ENCODE data around the gene GJB2. TPM values are rescaled to one million over a fixed set of nuclear protein-coding genes. Genes with fewer than 3 reads are reported as not detected.

GJB2 gene
- total RNA-seq, 2 donors from 2014 or later, result 1.5 to 3.8 TPM

GRCh38 chr13:20144141-20144850 is 48.4 kb downstream of the GJB2 start:
- H3K9me3 ChIP-seq, result no peaks in the 10 kb centered on the region
- no peak overlapping the region for H3K4me3 ChIP-seq
- H3K27me3 ChIP-seq (replicated peaks; ENCODE audit: insufficient read depth), result peaks cover 11% of the 10 kb centered on the region
- H3K36me3 ChIP-seq, result no peaks in the 10 kb centered on the region
- intact Hi-C loops (cut with DNase I), result no loop called here
- H3K27ac ChIP-seq, result no peak overlapping the region
- 82% methylated on average over 12 of the region's 12 CpGs for WGBS
- no peaks in the 10 kb centered on the region for H3K4me1 ChIP-seq (replicated peaks)
- TF ChIP-seq, protein P1, sequence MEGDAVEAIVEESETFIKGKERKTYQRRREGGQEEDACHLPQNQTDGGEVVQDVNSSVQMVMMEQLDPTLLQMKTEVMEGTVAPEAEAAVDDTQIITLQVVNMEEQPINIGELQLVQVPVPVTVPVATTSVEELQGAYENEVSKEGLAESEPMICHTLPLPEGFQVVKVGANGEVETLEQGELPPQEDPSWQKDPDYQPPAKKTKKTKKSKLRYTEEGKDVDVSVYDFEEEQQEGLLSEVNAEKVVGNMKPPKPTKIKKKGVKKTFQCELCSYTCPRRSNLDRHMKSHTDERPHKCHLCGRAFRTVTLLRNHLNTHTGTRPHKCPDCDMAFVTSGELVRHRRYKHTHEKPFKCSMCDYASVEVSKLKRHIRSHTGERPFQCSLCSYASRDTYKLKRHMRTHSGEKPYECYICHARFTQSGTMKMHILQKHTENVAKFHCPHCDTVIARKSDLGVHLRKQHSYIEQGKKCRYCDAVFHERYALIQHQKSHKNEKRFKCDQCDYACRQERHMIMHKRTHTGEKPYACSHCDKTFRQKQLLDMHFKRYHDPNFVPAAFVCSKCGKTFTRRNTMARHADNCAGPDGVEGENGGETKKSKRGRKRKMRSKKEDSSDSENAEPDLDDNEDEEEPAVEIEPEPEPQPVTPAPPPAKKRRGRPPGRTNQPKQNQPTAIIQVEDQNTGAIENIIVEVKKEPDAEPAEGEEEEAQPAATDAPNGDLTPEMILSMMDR (IDR thresholded peaks at IDR 0.05), result no peak
- TF ChIP-seq POLR2A (IDR thresholded peaks at IDR 0.05), result no peak
- no peak for TF ChIP-seq POLR2AphosphoS5 (IDR thresholded peaks at IDR 0.05)
- no peak for DNase-seq (ENCODE audit: low spot score)

DNA sequence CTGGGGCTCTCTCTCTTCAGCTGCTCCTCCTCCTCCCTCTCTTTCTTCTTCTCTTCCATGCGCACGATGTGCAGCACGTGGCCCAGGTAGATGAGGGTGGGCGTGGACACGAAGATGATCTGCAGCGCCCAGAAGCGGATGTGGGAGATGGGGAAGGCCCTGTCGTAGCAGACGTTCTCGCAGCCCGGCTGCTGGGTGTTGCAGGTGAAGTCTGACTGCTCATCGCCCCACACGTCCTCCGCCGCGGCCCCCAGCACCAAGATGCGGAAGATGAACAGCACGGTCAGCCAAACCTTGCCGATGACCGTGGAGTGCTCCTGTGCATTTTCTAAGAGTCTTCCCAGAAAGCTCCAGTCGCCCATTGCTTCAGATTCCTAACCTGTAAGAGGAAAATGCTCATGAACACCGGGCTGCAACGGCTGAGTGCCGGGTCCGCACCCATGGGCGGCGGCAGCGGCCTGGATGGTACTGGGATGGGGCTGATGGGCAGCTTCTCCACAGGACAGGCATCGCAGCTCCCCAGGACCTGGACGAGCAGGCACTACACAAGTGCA is 49.7 kb downstream of the GJB2 start:
- Histone ChIP-seq H3K4me3 (no peak overlapping the region), H3K27ac (no peak overlapping the region), H3K27me3 (replicated peaks; ENCODE audit: insufficient read depth) (peaks cover 11% of the 10 kb centered on the region), H3K9me3 (no peaks in the 10 kb centered on the region), H3K36me3 (no peaks in the 10 kb centered on the region), H3K4me1 (replicated peaks) (no peaks in the 10 kb centered on the region)
- DNase-seq (ENCODE audit: low spot score), result no peak
- 80% methylated on average over 30 of the region's 30 CpGs for WGBS
- intact Hi-C loops (cut with DNase I), result no loop called here
- TF ChIP-seq POLR2AphosphoS5 (IDR thresholded peaks at IDR 0.05) (no peak), POLR2A (IDR thresholded peaks at IDR 0.05) (no peak)
- TF ChIP-seq, protein P1 (IDR thresholded peaks at IDR 0.05), result no peak

- Histone ChIP-seq H3K4me1 (replicated peaks) (no peaks in the 10 kb centered on the region), H3K27me3 (replicated peaks; ENCODE audit: insufficient read depth) (peaks cover 11% of the 10 kb centered on the region), H3K27ac (no peak overlapping the region), H3K9me3 (no peaks in the 10 kb centered on the region), H3K36me3 (no peaks in the 10 kb centered on the region), H3K4me3 (no peak overlapping the region)
- TF ChIP-seq POLR2AphosphoS5 (IDR thresholded peaks at IDR 0.05), result no peak
- TF ChIP-seq, protein P1 (IDR thresholded peaks at IDR 0.05), result no peak
- no peak for TF ChIP-seq POLR2A (IDR thresholded peaks at IDR 0.05)
- 37% methylated on average over 56 of the region's 84 CpGs for WGBS
- DNase-seq (ENCODE audit: low spot score), result no peak
- intact Hi-C loops (cut with DNase I), result no loop called here
Observed at GRCh38 chr13:20142023-20142926, 50.5 kb downstream of the GJB2 start.

DNA sequence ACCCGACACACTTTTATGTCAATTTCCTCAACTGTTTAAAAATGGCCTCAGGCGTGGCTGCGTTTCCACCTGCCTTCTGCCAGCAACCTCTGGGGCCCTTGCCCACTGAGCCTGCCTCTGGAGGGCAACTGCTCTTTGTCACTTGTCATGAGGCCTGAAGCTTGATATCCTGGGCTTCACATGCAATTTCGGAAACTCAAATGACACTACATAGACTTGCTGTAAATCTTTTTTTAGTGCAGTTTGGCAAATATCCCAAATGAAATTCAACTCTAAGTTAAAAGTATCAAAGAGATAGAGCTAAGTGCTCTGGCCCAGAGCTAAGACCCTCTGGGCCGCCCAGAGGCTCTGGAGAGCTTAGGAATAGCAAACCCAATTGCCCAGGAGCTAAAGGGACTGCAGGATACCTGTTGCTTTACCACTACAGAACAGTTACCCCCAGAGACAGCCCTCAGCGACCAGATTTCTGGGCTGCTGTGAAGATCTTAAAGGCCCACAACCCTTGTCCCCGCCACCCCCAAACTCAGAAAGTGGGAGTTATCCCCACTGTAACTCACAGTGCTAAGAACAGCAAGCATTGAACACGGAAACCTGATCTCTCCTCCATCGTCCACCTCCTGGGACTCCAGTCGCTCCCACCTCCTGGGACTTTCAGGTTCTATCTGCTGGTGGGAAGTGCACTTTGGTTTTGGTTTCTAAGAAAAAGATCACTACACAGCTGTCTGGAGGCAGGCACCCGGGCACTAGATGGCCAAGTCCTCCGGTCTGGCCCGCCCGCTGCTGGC is 51.3 kb downstream of the GJB2 start:
- H3K27me3 ChIP-seq (replicated peaks; ENCODE audit: insufficient read depth), result peaks cover 16% of the 10 kb centered on the region
- H3K27ac ChIP-seq, result no peak overlapping the region
- intact Hi-C loops (cut with DNase I), result no loop called here
- no peaks in the 10 kb centered on the region for H3K36me3 ChIP-seq
- no peak for DNase-seq (ENCODE audit: low spot score)
- no peak for TF ChIP-seq POLR2AphosphoS5 (IDR thresholded peaks at IDR 0.05)
- TF ChIP-seq POLR2A (IDR thresholded peaks at IDR 0.05), result no peak
- TF ChIP-seq, protein P1 (IDR thresholded peaks at IDR 0.05), result no peak
- 73% methylated on average over 14 of the region's 14 CpGs for WGBS
- no peak overlapping the region for H3K4me3 ChIP-seq
- H3K4me1 ChIP-seq (replicated peaks), result no peaks in the 10 kb centered on the region
- H3K9me3 ChIP-seq, result no peaks in the 10 kb centered on the region

Data from prostate gland (tissue), 2 donors.